GM21529 (cell line): Measurements from ENCODE around the gene CHAT.

ENCODE experiments used
- ATAC-seq: cut with Tn5 transposase; IDR thresholded peaks from one replicate; pipeline ENCODE4 v1.9.1; 2021; ENCODE audit not compliant: unreplicated experiment

The CHAT gene

DNA sequence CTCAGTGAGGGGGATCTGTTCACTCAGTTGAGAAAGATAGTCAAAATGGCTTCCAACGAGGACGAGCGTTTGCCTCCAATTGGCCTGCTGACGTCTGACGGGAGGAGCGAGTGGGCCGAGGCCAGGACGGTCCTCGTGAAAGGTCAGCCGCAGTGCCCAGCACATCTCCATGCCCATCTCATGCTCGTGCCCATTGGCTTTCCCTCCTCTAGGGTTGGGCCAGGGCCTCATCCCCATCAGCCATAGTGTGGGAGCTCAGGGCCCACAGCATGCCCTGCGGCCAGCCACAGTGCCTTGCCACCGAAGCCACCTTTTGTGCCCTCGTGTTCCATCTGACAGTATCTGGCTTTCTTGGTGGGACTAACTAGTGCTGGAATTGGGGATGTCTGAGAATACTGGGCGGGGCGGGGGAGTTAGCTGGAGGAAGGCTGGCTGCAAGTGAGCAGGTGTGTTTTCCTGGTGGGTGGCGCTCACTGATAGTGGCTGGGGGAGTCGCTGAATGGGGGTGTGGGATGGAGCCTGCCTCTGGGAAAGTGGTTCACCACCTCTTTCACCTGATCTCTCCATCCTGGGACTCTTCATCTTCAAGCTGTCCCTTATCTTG is 13.9 kb downstream of the CHAT start:
- no peak for ATAC-seq

- no peak for ATAC-seq
These were observed 14.8 kb downstream of the CHAT start for GRCh38 chr10:49628599-49628998.

DNA sequence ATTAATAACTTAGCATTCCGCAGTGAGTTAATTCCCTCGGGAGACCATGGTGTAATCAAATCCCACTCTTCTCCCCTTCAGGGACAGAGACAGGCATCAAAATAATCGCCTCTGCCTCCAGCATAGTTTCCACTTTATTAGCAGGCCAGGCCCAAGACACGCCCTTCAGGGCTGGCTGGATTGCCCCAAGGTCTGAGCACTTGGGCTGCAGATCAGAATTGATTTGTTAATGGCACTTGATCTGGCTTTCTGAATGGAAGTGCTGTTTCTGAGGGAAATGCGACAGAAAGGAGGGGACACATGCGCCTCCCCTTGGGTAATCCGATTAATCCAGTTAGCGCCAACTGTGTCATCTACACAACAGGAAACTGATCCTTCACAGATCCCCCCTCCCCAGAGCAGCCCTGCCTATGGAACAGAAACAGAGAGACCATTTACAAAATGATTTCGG is 15.6 kb downstream of the CHAT start:
- ATAC-seq: no peak

DNA sequence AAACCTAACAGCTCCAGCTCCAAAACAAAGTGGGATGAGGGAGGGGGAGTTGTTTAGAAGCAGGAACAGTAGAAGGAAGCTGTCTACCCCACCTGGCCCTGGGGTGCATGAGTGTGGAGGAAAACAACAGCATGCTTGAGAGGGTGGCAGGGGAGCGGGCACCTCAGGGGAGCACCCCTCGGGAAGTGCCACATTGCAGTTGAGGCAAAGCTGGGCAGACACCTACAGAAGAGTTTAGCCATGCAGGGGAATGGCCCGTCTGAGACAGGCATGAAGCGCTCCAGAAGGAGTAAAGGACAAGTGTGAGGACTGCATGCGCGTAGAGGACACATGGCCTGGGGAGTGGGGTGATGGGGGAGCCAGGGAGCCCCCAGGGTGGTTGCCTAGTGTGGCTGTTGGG is 18.1 kb downstream of the CHAT start:
- no peak for ATAC-seq

DNA sequence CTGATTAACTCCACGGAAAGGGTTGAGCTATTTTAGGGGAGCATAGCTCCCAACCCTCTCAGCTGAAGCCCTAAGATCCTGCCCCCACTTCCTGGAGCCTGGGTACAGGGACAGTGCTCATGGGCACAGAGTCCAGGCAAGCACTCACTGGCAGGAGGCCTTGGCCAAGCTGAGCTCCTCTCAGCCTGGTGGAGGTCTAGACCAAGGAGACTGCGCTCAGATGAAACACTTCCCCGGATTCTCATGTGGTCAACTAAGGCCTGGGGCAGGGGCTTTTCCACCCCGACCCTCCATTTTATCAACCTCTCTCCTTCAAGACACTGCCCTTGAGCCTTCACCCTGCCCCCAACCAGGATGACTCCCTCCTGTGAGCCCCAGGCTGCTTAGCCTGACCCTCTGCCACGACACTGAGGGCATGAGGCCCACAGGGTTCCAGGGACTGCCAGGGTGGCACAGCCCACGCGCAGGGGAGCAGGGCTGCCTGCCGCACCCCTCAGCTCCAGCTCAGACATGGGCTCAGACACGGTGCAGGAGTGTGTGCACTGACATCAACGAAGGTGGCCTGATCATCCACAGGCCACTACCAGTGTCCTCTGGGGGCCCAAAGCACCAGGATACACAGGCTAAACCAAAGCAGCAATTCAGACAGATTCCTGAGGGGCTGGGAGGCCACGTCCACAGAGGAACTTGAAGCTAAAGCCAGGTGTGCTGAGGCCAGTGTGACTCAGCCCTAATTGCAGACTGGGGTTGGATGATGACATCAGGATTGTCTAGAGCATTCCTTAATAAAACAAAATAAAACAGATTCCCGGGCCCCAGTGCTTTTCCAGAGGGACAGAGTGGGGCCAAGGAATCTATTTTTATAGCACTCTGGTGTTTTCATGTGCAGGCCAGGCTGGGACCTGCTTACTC is 18.8 kb downstream of the CHAT start:
- ATAC-seq: no peak

DNA sequence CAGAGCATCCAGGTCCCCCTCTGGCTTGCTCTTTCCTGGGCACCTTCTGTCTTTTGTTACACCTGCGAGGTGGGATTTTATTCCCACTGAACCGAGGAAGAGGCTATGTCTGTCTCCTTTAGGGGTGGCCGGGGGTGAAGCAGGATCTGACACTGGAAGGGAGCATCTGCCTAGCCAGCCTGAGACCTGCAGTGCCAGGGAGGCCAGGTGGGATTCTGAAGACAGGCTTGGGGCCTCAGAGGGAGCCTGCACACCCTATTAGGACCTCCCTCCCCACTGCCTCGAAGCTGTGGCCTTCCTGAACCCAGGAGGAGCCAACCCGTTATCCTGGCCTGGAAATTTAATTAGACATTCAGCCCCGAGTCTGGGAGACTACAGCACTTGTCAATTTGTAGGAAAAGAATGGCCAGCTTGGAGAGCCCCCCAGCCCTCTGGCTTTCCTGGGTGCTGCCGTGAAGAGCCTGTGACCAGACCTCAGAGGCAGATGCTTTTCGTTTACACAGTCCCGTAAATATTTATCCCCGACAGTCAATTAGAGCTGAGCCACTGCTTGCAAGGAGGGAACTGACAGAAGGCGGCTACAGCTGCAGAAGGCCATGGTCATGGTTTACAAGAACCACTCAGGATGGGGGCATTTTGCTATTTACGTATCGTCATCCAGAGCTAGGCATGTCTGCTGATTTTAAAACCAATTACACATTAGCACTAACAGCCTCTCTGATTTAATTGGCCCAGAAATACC is 19.7 kb downstream of the CHAT start:
- no peak for ATAC-seq

- ATAC-seq: no peak
These were observed 20.3 kb downstream of the CHAT start for GRCh38 chr10:49634069-49634660.

DNA sequence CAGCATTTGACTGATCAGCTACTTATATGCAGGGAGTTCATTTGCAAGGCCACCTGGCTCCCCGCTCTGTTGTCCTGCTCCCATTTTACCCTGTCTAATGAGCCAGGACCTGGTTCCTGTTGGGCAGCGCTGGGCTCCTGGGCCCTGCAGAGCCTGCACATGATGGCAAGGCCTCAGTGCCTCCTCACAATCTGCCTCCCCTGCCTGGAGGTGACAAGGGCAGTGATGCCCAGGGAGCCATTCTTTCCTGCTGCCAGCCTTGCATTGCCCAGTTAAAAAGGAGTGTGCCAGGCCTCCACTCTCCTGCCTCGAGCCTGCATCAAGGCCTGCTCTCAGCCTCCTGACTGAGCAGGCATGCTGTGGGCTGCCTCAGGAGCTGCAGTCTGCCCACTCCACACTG is 28.5 kb downstream of the CHAT start:
- ATAC-seq: no peak

- ATAC-seq: no peak
These were observed 29.6 kb downstream of the CHAT start for GRCh38 chr10:49643241-49644034.

DNA sequence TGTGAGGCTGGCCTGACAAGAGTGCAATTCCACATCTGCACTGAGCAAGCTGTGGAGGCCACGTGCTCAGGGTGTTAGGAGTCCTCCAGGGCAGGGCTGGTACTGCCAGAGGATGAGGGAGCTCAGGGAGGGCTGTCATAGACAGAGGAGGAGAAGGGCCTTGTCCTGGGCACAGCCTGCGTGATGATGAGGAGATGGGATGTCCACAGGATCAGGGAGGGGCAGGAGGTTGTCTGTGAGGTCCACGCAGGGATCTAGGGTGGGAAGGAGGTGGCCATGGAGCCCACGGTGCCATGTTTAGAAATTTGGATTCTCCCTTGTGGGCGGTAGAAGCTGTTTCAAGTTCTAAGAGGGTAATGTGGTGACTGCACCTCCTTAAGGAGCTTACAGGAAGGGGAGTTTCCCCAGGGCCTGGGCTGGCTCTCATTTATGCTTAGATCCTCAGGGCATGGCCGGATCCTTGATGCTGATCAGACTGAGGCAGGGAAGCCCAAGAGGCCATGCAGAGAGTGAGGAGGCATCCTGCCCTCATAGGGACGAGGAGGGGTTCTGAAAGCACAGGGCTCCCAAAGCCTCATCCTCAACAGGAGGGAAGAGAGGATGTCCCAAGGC is 30.3 kb downstream of the CHAT start:
- ATAC-seq: no peak

GRCh38 chr10:49645417-49645816 is 31.6 kb downstream of the CHAT start:
- ATAC-seq: no peak

DNA sequence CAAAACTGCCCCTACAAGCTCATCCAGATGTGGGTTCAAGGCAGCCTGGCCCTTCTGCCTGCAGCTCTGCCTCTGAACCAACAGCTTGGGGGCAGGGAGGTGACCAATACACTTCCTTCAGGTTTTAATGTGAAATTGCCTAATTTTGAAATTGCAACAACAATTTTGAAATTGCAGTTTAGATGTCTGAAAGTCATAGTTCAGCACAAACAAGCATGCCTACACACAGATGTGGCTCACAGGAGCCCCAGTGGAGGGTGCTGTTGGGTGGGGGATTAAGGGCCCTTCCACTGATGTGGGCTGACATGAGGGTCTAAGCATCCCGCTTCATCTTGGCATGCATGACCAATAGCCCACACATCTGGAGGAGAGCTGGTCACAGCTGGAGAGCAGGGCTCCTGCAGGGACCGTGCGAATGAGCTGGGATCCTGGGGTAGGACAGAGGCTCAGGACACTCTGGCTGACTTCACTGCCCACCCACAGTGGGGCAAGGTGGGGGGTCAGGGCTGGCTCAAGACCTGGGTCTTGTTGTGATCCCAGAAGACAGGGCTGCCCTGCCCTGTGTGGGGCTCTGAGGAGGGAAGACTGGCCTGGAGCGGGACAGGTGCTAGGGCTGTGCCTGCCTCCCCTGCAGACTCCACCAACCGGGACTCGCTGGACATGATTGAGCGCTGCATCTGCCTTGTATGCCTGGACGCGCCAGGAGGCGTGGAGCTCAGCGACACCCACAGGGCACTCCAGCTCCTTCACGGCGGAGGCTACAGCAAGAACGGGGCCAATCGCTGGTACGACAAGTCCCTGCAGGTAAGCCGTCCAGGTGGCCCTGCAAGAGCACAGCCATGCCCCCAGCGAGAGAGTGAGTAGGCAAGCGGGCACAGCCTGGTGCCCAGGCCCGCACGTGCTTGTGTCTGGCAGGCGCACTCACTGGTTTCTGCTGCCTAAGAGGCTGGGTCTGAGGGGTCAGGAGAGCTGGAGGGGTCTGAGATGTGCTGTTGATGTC is 32.3 kb downstream of the CHAT start:
- no peak for ATAC-seq

DNA sequence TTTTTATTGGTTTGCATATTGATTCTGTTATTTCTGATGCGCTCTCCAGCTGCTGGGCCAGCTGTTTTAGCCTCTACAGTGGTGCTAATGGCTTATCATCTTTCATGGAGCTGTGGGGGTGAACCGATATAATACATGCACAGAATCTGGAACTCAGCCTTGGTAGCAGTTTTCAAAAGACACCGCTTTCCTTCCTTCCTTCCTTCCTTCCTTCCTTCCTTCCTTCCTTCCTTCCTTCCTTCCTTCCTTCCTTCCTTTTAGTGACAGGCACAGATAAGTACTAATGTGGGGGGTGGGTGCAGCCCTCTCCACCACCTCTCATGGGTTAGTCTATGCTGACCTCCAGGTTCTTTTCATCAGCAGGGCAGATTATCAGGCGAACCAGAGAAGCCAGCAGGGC is 33.7 kb downstream of the CHAT start:
- ATAC-seq: no peak

GRCh38 chr10:49647985-49648795 is 34.4 kb downstream of the CHAT start:
- ATAC-seq: no peak

DNA sequence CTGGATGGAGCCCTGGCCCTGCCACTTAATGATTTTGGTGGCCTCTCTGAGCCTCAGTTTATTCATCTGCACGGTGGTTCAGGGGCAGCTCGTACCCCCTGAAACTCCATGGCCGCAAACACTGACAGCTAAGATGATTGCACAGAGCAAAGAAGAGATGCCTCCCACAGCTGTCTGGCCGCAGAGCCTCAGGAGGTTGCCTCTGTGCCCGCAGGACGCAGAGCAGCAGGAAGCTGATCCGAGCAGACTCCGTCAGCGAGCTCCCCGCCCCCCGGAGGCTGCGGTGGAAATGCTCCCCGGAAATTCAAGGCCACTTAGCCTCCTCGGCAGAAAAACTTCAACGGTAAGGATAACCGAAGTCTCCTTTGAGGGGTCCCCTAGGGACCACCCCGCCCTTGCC is 35.5 kb downstream of the CHAT start:
- ATAC-seq: peak; percentile 64

DNA sequence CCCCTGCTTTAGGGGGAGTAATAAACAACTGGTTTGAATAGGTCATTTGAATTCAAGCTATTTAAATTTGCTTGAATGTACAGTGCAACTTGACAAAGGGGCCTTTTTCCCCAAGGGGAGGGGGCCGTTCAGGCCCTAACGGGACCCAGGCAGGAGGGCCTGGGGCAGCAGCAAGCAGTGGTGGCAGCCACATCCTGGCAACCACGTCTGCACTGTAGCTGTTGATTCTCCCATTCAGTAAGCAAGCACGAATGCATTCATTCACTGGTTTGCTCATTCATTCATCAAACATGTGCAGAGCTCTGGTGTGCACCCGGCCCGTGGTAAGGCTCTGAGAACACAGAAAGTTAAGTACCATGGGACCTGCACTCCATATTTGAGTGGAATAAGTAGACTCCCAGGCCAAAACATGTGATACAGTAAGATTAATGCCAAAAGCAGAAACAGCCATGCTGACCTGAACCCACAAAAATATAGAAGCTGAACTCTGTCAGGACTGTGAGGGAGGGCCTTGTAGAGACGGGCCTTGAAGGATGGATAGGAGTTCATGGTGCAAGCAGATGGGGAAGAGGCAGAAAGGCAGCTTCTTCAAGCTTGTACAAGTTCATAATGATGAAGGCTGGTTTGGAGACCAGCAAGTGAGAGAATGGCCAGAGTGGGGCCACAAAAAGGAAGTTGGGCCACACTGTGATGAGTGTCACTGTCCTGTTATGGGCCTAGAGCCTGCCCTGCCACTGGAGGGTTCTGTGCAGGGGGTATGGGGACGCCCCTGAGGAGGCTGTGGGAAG is 36.3 kb downstream of the CHAT start:
- ATAC-seq: peak; percentile 25

DNA sequence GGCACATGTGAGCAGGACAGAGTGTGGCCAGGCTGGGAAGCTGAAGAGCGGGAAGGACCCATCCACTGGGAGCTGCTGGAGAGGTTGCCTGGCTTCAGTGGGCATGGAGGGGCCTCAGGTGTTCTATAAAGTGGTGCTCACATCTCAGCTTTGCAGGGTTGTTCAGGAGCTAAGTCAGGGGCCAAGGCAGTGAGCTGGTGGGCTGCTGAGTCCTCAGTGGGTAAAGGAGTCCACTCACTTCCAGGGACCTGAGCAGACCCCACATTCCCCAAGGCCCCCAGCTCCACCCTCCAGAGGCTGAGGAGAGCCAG is 36.8 kb downstream of the CHAT start:
- ATAC-seq: no peak
